H9 (cell line): ENCODE results near the gene MR1. TPM values are rescaled to one million over a fixed set of nuclear protein-coding genes. Genes with fewer than 3 reads are reported as not detected.

Experiments used
- DNase-seq: peaks from one replicate; pipeline ENCODE4 v3.0.0-alpha.2; 2017
- H2AFZ ChIP-seq: one replicate; pipeline ENCODE4 v1.6.1; 2013; ENCODE audit warnings: mild to moderate bottlenecking, low read length, control low read depth, moderate library complexity
- H2AK5ac ChIP-seq: 2 replicates; pipeline ENCODE4 v1.6.1; 2013; ENCODE audit warnings: low read length, control low read depth, mixed read lengths; ENCODE audit not compliant: insufficient read length
- H2BK120ac ChIP-seq: one replicate; pipeline ENCODE4 v1.6.1; 2013; ENCODE audit warnings: low read depth, mild to moderate bottlenecking, low read length, control low read depth, inconsistent platforms; ENCODE audit not compliant: poor library complexity, severe bottlenecking
- H2BK12ac ChIP-seq: 2 replicates; pipeline ENCODE4 v1.6.1; 2013; ENCODE audit warnings: low read length, control low read depth, mixed read lengths, low read depth; ENCODE audit not compliant: insufficient read length
- H2BK15ac ChIP-seq: 2 replicates; pipeline ENCODE4 v1.6.1; 2013; ENCODE audit warnings: low read depth, low read length, control low read depth
- H2BK20ac ChIP-seq: one replicate; pipeline ENCODE4 v1.6.1; 2013; ENCODE audit warnings: low read depth, mild to moderate bottlenecking, low read length, control low read depth, inconsistent platforms; ENCODE audit not compliant: poor library complexity, severe bottlenecking
- H2BK5ac ChIP-seq: 2 replicates; pipeline ENCODE4 v1.6.1; 2013; ENCODE audit warnings: low read length, control low read depth, mixed read lengths; ENCODE audit not compliant: insufficient read length
- H3K14ac ChIP-seq: 2 replicates; pipeline ENCODE4 v1.6.1; 2013; ENCODE audit warnings: low read length, control low read depth; ENCODE audit not compliant: insufficient read depth
- H3K18ac ChIP-seq: 2 replicates; pipeline ENCODE4 v1.6.1; 2013; ENCODE audit warnings: low read depth, mild to moderate bottlenecking, mixed read lengths, low read length, control low read depth; ENCODE audit not compliant: insufficient read length
- H3K23ac ChIP-seq: 2 replicates; pipeline ENCODE4 v1.6.1; 2013; ENCODE audit warnings: low read length, control low read depth, mixed read lengths, low read depth; ENCODE audit not compliant: insufficient read length
- H3K23me2 ChIP-seq: 2 replicates; pipeline ENCODE4 v1.6.1; 2013; ENCODE audit warnings: low read depth, mild to moderate bottlenecking, mixed read lengths, low read length, control low read depth; ENCODE audit not compliant: insufficient read length, poor library complexity, severe bottlenecking
- H3K27ac ChIP-seq: 2 replicates; pipeline ENCODE4 v1.5.1; 2013; ENCODE audit warnings: low read length, control low read depth, mixed read lengths, low read depth; ENCODE audit not compliant: insufficient read length
- H3K27me3 ChIP-seq: 2 replicates; pipeline ENCODE4 v1.6.1; 2013; ENCODE audit warnings: low read length, control low read depth, inconsistent platforms; ENCODE audit not compliant: insufficient read depth
- H3K4ac ChIP-seq: 2 replicates; pipeline ENCODE4 v1.6.1; 2013; ENCODE audit warnings: low read depth, mild to moderate bottlenecking, control low read depth, inconsistent platforms, low read length, moderate library complexity
- H3K4me1 ChIP-seq: 2 replicates; pipeline ENCODE4 v1.6.1; 2013; ENCODE audit warnings: low read length, control low read depth, inconsistent platforms; ENCODE audit not compliant: insufficient read depth
- H3K4me2 ChIP-seq: 2 replicates; pipeline ENCODE4 v1.6.1; 2013; ENCODE audit warnings: low read length, control low read depth, mixed read lengths; ENCODE audit not compliant: insufficient read length, insufficient read depth
- H3K56ac ChIP-seq: 2 replicates; pipeline ENCODE4 v1.6.1; 2013; ENCODE audit warnings: low read depth, mild to moderate bottlenecking, mixed read lengths, low read length, control low read depth; ENCODE audit not compliant: insufficient read length
- H3K79me1 ChIP-seq: 2 replicates; pipeline ENCODE4 v1.6.1; 2013; ENCODE audit warnings: low read depth, mild to moderate bottlenecking, moderate library complexity, low read length, control low read depth, inconsistent platforms; ENCODE audit not compliant: insufficient read depth, poor library complexity, severe bottlenecking
- H3K79me2 ChIP-seq: 2 replicates; pipeline ENCODE4 v1.6.1; 2013; ENCODE audit warnings: low read length, control low read depth, inconsistent platforms; ENCODE audit not compliant: insufficient read depth
- H3K9ac ChIP-seq: 2 replicates; pipeline ENCODE4 v1.6.1; 2013; ENCODE audit warnings: low read length, control low read depth, mixed read lengths; ENCODE audit not compliant: insufficient read length; ENCODE audit errors: extremely low read depth
- H3K9me3 ChIP-seq: one replicate; pipeline ENCODE4 v1.6.1; 2013; ENCODE audit warnings: low read depth, low read length, inconsistent platforms; ENCODE audit not compliant: control insufficient read depth
- H3T11ph ChIP-seq: one replicate; pipeline ENCODE4 v1.6.1; 2013; ENCODE audit warnings: mild to moderate bottlenecking, low read length, control low read depth, inconsistent platforms
- H4K20me1 ChIP-seq: one replicate; pipeline ENCODE4 v1.6.1; 2013; ENCODE audit not compliant: control insufficient read depth, insufficient read length, insufficient read depth
- H4K5ac ChIP-seq: 2 replicates; pipeline ENCODE4 v1.6.1; 2013; ENCODE audit warnings: low read depth, mild to moderate bottlenecking, mixed read lengths, low read length, control low read depth; ENCODE audit not compliant: insufficient read length
- H4K8ac ChIP-seq: replicated peaks from 2 replicates; pipeline ENCODE4 v1.6.1; 2013; ENCODE audit warnings: low read length, control low read depth, mixed read lengths, low read depth; ENCODE audit not compliant: insufficient read length
- H4K91ac ChIP-seq: 2 replicates; pipeline ENCODE4 v1.6.1; 2013; ENCODE audit warnings: low read depth, mild to moderate bottlenecking, moderate library complexity, mixed read lengths, low read length, control low read depth; ENCODE audit not compliant: insufficient read length
- H3K27ac Mint-ChIP-seq, 3 experiments: 2 replicates in 2 of 3; 3 replicates in 1 of 3; pipeline ENCODE4 v1.8.0; 2020 to 2021; ENCODE audit warnings: mixed read lengths in 3 of 3, mild to moderate bottlenecking in 1 of 3, moderate library complexity in 1 of 3
- H3K27me3 Mint-ChIP-seq: 2 replicates; pipeline ENCODE4 v1.8.0; 2021; ENCODE audit warnings: low read depth, mild to moderate bottlenecking, moderate library complexity, mixed read lengths
- H3K36me3 Mint-ChIP-seq, 3 experiments: 2 replicates in 2 of 3; 3 replicates in 1 of 3; pipeline ENCODE4 v1.8.0; 2020 to 2021; ENCODE audit warnings: low read depth in 3 of 3, mixed read lengths in 3 of 3; ENCODE audit not compliant: insufficient read depth in 1 of 3
- H3K4me1 Mint-ChIP-seq, 2 experiments: 2 replicates each; pipeline ENCODE4 v1.8.0; 2020; ENCODE audit warnings: mixed read lengths in 2 of 2
- H3K4me3 Mint-ChIP-seq, 2 experiments: 2 replicates in 1 of 2; 3 replicates in 1 of 2; pipeline ENCODE4 v1.8.0; 2020 to 2021; ENCODE audit warnings: mild to moderate bottlenecking in 2 of 2, mixed read lengths in 2 of 2, moderate library complexity in 1 of 2
- H3K9me3 Mint-ChIP-seq, 2 experiments: 2 replicates in 1 of 2; 3 replicates in 1 of 2; pipeline ENCODE4 v1.8.0; 2020; ENCODE audit warnings: mild to moderate bottlenecking in 2 of 2, mixed read lengths in 2 of 2, moderate library complexity in 1 of 2
- CTCF ChIP-seq: fragments of 200-600 bp; sonication (generic); conservative IDR thresholded peaks from 3 replicates; pipeline ENCODE4 v1.8.0; 2021; ENCODE audit warnings: antibody characterized with exemption, mild to moderate bottlenecking
- WGBS: extraction: QIAGEN DNeasy Blood & Tissue Kit; methylation state at CpG from one replicate; pipeline ENCODE4 v1.1.7; 2013; ENCODE audit warnings: missing lambda C conversion rate, low lambda C conversion rate, mixed read lengths; ENCODE audit not compliant: insufficient read length; ENCODE audit errors: extremely low coverage; 5-methylcytosine and 5-hydroxymethylcytosine counted together
- total RNA-seq: library from RNA; stranded (reverse); gene quantifications from 2 replicates; pipeline ENCODE4 v1.2.1, GENCODE V29; 2021

Gene MR1
- total RNA-seq, 1 experiment from 2014 or later = 0.02 TPM

- peak overlapping the region in 2 of 3 experiments; percentile 94 to 97; a peak in 1 of 7 replicates for H3K27ac Mint-ChIP-seq
- H3K4me1 Mint-ChIP-seq = peaks cover 84 to 86% of the 10 kb centered on the region in 2 experiments
- no peak for DNase-seq
- no peak overlapping the region for H3K56ac ChIP-seq
- no peaks in the 10 kb centered on the region; a peak in 1 of 7 replicates for H3K36me3 Mint-ChIP-seq
- H2BK20ac ChIP-seq = no peak overlapping the region
- H3K9ac ChIP-seq = no peak overlapping the region
- H3K23ac ChIP-seq = no peak overlapping the region
- no peak overlapping the region for H3K18ac ChIP-seq
- peaks cover 9% of the 10 kb centered on the region for H3K23me2 ChIP-seq
- H3K9me3 ChIP-seq = no peaks in the 10 kb centered on the region
- H2BK5ac ChIP-seq = no peak overlapping the region
- no peak overlapping the region for H3K14ac ChIP-seq
- H3K9me3 Mint-ChIP-seq = peaks cover 0 to 4% of the 10 kb centered on the region in 2 experiments; a peak in 2 of 5 replicates
- H3K4me3 Mint-ChIP-seq = peak overlapping the region in 1 of 2 experiments; percentile 62; a peak in 2 of 5 replicates
- H3K27me3 ChIP-seq = peaks cover 12% of the 10 kb centered on the region; the same call in 1 of the 2 replicates
- peak overlapping the region; percentile 14 for H3K4me2 ChIP-seq
- H2AK5ac ChIP-seq = no peak overlapping the region
- H2AFZ ChIP-seq = no peak overlapping the region
- H4K8ac ChIP-seq = no peak overlapping the region
- no peak overlapping the region for H2BK120ac ChIP-seq
- TF ChIP-seq CTCF = no peak
- H3K27ac ChIP-seq = no peak overlapping the region
- WGBS = 100% methylated on average over 1 of the region's 10 CpGs
- H4K5ac ChIP-seq = no peak overlapping the region
- H3K79me2 ChIP-seq = no peaks in the 10 kb centered on the region
- H3K27me3 Mint-ChIP-seq = peaks cover 58% of the 10 kb centered on the region
- no peak overlapping the region for H3T11ph ChIP-seq
- H2BK12ac ChIP-seq = no peak overlapping the region
- no peak overlapping the region for H3K4ac ChIP-seq
- no peak overlapping the region for H4K91ac ChIP-seq
- peaks cover 19% of the 10 kb centered on the region; the same call in 1 of the 2 replicates for H3K4me1 ChIP-seq
- H3K79me1 ChIP-seq = no peaks in the 10 kb centered on the region
- H4K20me1 ChIP-seq = no peaks in the 10 kb centered on the region
- no peak overlapping the region for H2BK15ac ChIP-seq
Measured at GRCh38 chr1:181100015-181100905, 66.5 kb downstream of the MR1 start.
